OCI-LY1 (cell line): ENCODE measurements around the gene REV3L.

Experiments
- CTCF ChIP-seq: fragments of 200-600 bp; sonication (generic), shearing (Covaris generic); IDR thresholded peaks from 2 replicates; pipeline ENCODE4 v1.5.1; 2017; ENCODE audit warnings: mild to moderate bottlenecking, antibody characterized with exemption, low read length, moderate library complexity, mixed read lengths
- EZH2 ChIP-seq: fragments of 200-600 bp; sonication (generic), shearing (Covaris generic); IDR thresholded peaks from 2 replicates; pipeline ENCODE4 v1.8.0; 2017; ENCODE audit warnings: borderline replicate concordance, mixed run types, mild to moderate bottlenecking, antibody characterized with exemption, low read length, moderate library complexity, mixed read lengths

GRCh38 chr6:111482959-111483735 is at the start of gene REV3L:
- TF ChIP-seq CTCF (no peak), EZH2 (no peak)
